ENCODE results near the gene RBBP7. TPM values are rescaled to one million over a fixed set of nuclear protein-coding genes. Genes with fewer than 3 reads are reported as not detected.

Gene RBBP7
- total and polyA plus RNA-seq, 10 of the 15 experiments (the other 5 are each of a cell fraction or from before 2014, with no cell fraction given) = 95.3 to 277 (median 194) TPM

GRCh38 chrX:16843208-16843909 lies 26.8 kb downstream of the RBBP7 start:
- in situ Hi-C loops (cut with MboI) = no loop called here
- Histone ChIP-seq H3K27me3 (replicated peaks in 1 of 2; ENCODE audit: control insufficient read depth in 2 of 2, insufficient read depth in 2 of 2, low read length in 1 of 2) (no peaks in the 10 kb centered on the region), H4K20me1 (ENCODE audit: control insufficient read depth, insufficient read depth) (no peaks in the 10 kb centered on the region), H3K9ac (ENCODE audit: control insufficient read depth, insufficient read depth, low read length) (no peak overlapping the region), H3K79me2 (ENCODE audit: control insufficient read depth, insufficient read depth, low read length) (no peaks in the 10 kb centered on the region), H3K4me2 (ENCODE audit: control insufficient read depth, insufficient read depth) (no peak overlapping the region), H3K9me3 (replicated peaks; ENCODE audit: control insufficient read depth, insufficient read depth, low read length) (no peaks in the 10 kb centered on the region), H3K4me3 (no peak overlapping the region), H2AFZ (ENCODE audit: control insufficient read depth, low read depth, low read length) (no peak overlapping the region), H3K27ac (ENCODE audit: control insufficient read depth, insufficient read depth) (no peak overlapping the region), H3K36me3 (ENCODE audit: control insufficient read depth in 2 of 2, insufficient read depth in 2 of 2, low read length in 1 of 2) (peaks cover 8 to 24% of the 10 kb centered on the region in 2 experiments), H3K4me1 (ENCODE audit: control insufficient read depth, insufficient read depth, low read length) (no peaks in the 10 kb centered on the region)
- ChIA-PET SMC1A (ENCODE audit: uncharacterized antibody, unreplicated experiment) (interaction anchor here (1.0 kb wide), 1 partner anchor 48 kb away, joined by 3 read pairs; no protein-coding TSS in a partner anchor), CTCF (no interaction called here), POLR2A (no interaction called here), RAD21 (ENCODE audit: unreplicated experiment) (no interaction called here)
- 83% methylated on average over 3 of the region's 3 CpGs for WGBS (ENCODE audit: insufficient coverage, insufficient replicate concordance, low lambda C conversion rate, missing lambda C conversion rate)
- DNase-seq (ENCODE audit: low read depth, low spot score) (no peak), ATAC-seq (no peak), FAIRE-seq (no peak)
- no TSS peak for BruUV-seq (replicated peaks)
- TF ChIP-seq PRDM15 (CRISPR knock-in tag; IDR thresholded peaks at IDR 0.05) = no peak
- no peak for TF ChIP-seq CREB1 (IDR thresholded peaks at IDR 0.05; ENCODE audit: low read depth)
- TF ChIP-seq ZNF207 (IDR thresholded peaks at IDR 0.05; ENCODE audit: borderline replicate concordance) = no peak
- no peak for TF ChIP-seq CHD1 (IDR thresholded peaks at IDR 0.05; ENCODE audit: low read depth, low read length)
- no peak for TF ChIP-seq STAT3 (IDR thresholded peaks at IDR 0.05; ENCODE audit: low read depth, low read length)
- no peak for TF ChIP-seq SUPT20H (IDR thresholded peaks at IDR 0.05; ENCODE audit: borderline replicate concordance, control insufficient read depth, low read depth, low read length)
- TF ChIP-seq NBN (IDR thresholded peaks at IDR 0.05) = no peak
- TF ChIP-seq SREBF2 (IDR thresholded peaks at IDR 0.05; ENCODE audit: low read length) = no peak
- TF ChIP-seq ZSCAN29 (IDR thresholded peaks at IDR 0.05) = no peak
- no peak for TF ChIP-seq EP300 (IDR thresholded peaks at IDR 0.05; ENCODE audit: borderline replicate concordance in 1 of 2, control insufficient read depth in 1 of 2, low read depth in 2 of 2, low read length in 2 of 2)
- no peak for TF ChIP-seq ZNF622 (IDR thresholded peaks at IDR 0.05)
- no peak for TF ChIP-seq FOXK2 (IDR thresholded peaks at IDR 0.05)
- TF ChIP-seq MEF2A (IDR thresholded peaks at IDR 0.05; ENCODE audit: insufficient read depth, low read depth, low read length) = no peak
- TF ChIP-seq EED (IDR thresholded peaks at IDR 0.05; ENCODE audit: low read depth) = no peak
- no peak for TF ChIP-seq TCF3 (IDR thresholded peaks at IDR 0.05; ENCODE audit: borderline replicate concordance, insufficient read depth, low read depth, low read length)
- no peak for TF ChIP-seq SIN3A (IDR thresholded peaks at IDR 0.05; ENCODE audit: low read depth, low read length)
- TF ChIP-seq SREBF1 (IDR thresholded peaks at IDR 0.05; ENCODE audit: low read length) = no peak
- intact Hi-C loops (cut with micrococcal nuclease; ENCODE audit: unreplicated experiment) = no loop called here

Data from GM12878 (cell line).